HG02678 (cell line): ENCODE data around the gene SAMD10.
"Not testable (repeated sequence)": the region's sequence is repeated elsewhere in the genome, so short reads cannot be mapped to it uniquely, and the experiment has no call there.

Experiments used
- ATAC-seq: cut with Tn5 transposase; IDR thresholded peaks from one replicate; pipeline ENCODE4 v1.9.1; 2021; ENCODE audit warnings: mild to moderate bottlenecking, moderate library complexity; ENCODE audit not compliant: unreplicated experiment

The SAMD10 gene

GRCh38 chr20:63969838-63970713 lies 9.4 kb downstream of the SAMD10 start, which contains the start of gene ZNF512B:
ZNF512B (minus strand) TSS chr20:63969930; CDS start chr20:63967950, 1,980 bp downstream.
- ATAC-seq = no peak

GRCh38 chr20:63968928-63969760 lies 10.3 kb downstream of the SAMD10 start:
- ATAC-seq = no peak

- ATAC-seq = no peak
These were observed 11.1 kb downstream of the SAMD10 start for GRCh38 chr20:63968136-63968927.

- no peak for ATAC-seq
These were observed 11.9 kb downstream of the SAMD10 start for GRCh38 chr20:63967330-63968135.

- no peak for ATAC-seq
These were observed 12.5 kb downstream of the SAMD10 start for GRCh38 chr20:63966944-63967322.

GRCh38 chr20:63966172-63966943 lies 13.1 kb downstream of the SAMD10 start:
- no peak for ATAC-seq

GRCh38 chr20:63964412-63964811 lies 15.0 kb downstream of the SAMD10 start:
- no peak for ATAC-seq

- ATAC-seq = no peak
These were observed 15.6 kb downstream of the SAMD10 start for GRCh38 chr20:63963784-63964301.

- no peak for ATAC-seq
These were observed 16.1 kb downstream of the SAMD10 start for GRCh38 chr20:63963348-63963741.

GRCh38 chr20:63962426-63963347 lies 16.8 kb downstream of the SAMD10 start:
- no peak for ATAC-seq

GRCh38 chr20:63961664-63962425 lies 17.6 kb downstream of the SAMD10 start:
- ATAC-seq = no peak

- ATAC-seq = not testable (repeated sequence)
These were observed 18.5 kb downstream of the SAMD10 start for GRCh38 chr20:63960654-63961621.

GRCh38 chr20:63959699-63960075 lies 19.8 kb downstream of the SAMD10 start:
- ATAC-seq = no peak

- no peak for ATAC-seq
These were observed 20.3 kb downstream of the SAMD10 start for GRCh38 chr20:63958964-63959698.

GRCh38 chr20:63958471-63958870 lies 21.0 kb downstream of the SAMD10 start:
- ATAC-seq = no peak
